ACC112 (cell line): ENCODE measurements around the gene ZNF727.
"Not testable (repeated sequence)": the region's sequence is repeated elsewhere in the genome, so short reads cannot be mapped to it uniquely, and the experiment has no call there.

Experiments
- H2AFZ ChIP-seq: fragments of 200-600 bp; sonication (generic); one replicate; pipeline ENCODE4 v1.6.0; 2017; ENCODE audit warnings: antibody characterized with exemption, low read length; ENCODE audit not compliant: unreplicated experiment
- H3K27ac ChIP-seq: fragments of 200-600 bp; sonication (generic); 2 replicates; pipeline ENCODE4 v1.5.1; 2014; ENCODE audit warnings: low read depth, mild to moderate bottlenecking, antibody characterized with exemption, low read length, moderate library complexity
- H3K27me3 ChIP-seq: fragments of 200-600 bp; sonication (generic); 2 replicates; pipeline ENCODE4 v1.6.1; 2014; ENCODE audit warnings: mild to moderate bottlenecking, antibody characterized with exemption, low read length, moderate library complexity, mixed read lengths; ENCODE audit not compliant: insufficient read depth
- H3K36me3 ChIP-seq: fragments of 200-600 bp; sonication (generic); 2 replicates; pipeline ENCODE4 v1.6.1; 2016; ENCODE audit warnings: mild to moderate bottlenecking, antibody characterized with exemption, low read length, moderate library complexity, mixed read lengths; ENCODE audit not compliant: insufficient read depth
- H3K4me1 ChIP-seq: fragments of 200-600 bp; sonication (generic); one replicate; pipeline ENCODE4 v1.6.1; 2016; ENCODE audit warnings: low read length, mixed read lengths; ENCODE audit not compliant: insufficient read depth, unreplicated experiment, control insufficient read depth
- H3K4me3 ChIP-seq: fragments of 200-600 bp; sonication (generic); 2 replicates; pipeline ENCODE4 v1.5.1; 2014; ENCODE audit warnings: mild to moderate bottlenecking, low read depth, low read length
- H3K79me2 ChIP-seq: fragments of 200-600 bp; sonication (generic); one replicate; pipeline ENCODE4 v1.6.0; 2016; ENCODE audit warnings: low read length; ENCODE audit not compliant: control insufficient read depth, unreplicated experiment, insufficient read depth

Gene ZNF727

DNA sequence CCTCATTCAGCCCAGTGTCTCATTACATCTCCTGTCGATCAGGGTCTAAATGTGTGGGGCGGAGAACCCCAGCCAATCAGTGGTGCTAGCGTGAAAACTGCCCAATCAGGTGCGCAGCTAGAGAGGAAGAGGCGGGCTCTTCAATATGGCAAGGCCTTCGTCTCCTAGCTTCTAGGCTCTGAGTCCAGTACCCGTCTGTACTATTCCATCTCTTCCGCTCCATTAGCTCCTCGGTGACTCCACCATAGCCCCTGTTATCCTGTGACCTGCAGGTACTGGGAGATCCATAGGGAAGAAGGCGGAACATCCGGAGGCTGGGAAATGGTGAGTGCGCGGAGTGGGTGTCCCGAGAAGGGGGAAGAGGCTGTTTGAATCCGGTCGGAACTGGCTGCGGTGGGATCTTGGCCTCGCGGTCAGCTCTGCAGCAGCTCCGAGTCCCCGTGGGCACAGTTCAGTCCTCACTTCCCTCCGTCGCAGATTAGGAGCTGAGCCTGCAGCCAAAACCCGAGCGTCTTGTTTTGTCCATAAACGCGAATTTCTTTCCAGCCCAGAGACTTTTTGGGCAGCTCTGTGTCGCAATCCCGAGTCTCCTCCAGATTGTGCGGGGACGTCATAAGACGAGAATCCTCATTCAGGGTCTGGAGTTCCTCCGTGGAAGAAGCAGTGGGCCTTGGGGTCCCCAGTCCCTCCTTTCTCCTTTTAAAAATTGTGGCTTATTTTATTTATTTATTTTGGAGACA lies at the start of gene ZNF727:
Gene ZNF727 (plus strand): TSS at position 134 of the 740 bp plus-strand sequence. CDS start 188 bp downstream, at position 322.
- Histone ChIP-seq H3K27me3 (no peaks in the 10 kb centered on the region), H3K79me2 (no peaks in the 10 kb centered on the region), H3K4me3 (no peak within 1 kb of the TSS), H3K36me3 (no peaks in the 10 kb centered on the region), H3K4me1 (no peaks in the 10 kb centered on the region), H2AFZ (no peak within 1 kb of the TSS), H3K27ac (no peak within 1 kb of the TSS)

DNA sequence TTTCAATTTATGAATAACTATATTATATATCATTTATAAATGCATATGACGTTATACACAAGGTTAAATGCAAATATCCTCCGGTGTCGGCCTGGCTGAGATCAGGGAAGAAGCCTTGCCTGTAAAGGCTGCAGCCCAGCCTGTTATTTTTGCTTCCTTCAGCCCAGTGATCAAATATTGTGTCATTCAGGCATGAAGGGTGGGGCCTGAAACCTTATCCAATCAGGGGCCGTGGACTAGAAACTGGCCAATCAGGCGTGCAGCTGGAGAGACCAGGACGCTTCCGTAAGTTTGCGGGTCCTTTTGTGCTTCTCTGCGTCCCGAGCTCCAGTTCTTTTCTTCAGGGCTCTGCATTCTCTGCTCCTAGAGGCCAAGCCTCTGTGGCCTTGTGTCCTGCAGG lies 46.7 kb upstream of the ZNF727 start, which contains the start of gene ZNF722:
Gene ZNF722 (plus strand): TSS at position 301 of the 400 bp plus-strand sequence. CDS start 113 bp downstream, outside the sequence.
- H3K36me3 ChIP-seq = no peaks in the 10 kb centered on the region
- no peaks in the 10 kb centered on the region for H3K79me2 ChIP-seq

GRCh38 chr7:64015496-64015895 lies 29.7 kb upstream of the ZNF727 start:
- not testable (repeated sequence) for H3K79me2 ChIP-seq, H3K27ac ChIP-seq, H3K36me3 ChIP-seq, H2AFZ ChIP-seq, H3K4me1 ChIP-seq, H3K4me3 ChIP-seq, H3K27me3 ChIP-seq

More for the DNA sequence above, 46.7 kb upstream of the ZNF727 start, which contains the start of gene ZNF722:
- Histone ChIP-seq H3K4me1 (no peaks in the 10 kb centered on the region), H2AFZ (no peak within 1 kb of the TSS), H3K4me3 (no peak within 1 kb of the TSS), H3K27me3 (no peaks in the 10 kb centered on the region), H3K27ac (no peak within 1 kb of the TSS)

DNA sequence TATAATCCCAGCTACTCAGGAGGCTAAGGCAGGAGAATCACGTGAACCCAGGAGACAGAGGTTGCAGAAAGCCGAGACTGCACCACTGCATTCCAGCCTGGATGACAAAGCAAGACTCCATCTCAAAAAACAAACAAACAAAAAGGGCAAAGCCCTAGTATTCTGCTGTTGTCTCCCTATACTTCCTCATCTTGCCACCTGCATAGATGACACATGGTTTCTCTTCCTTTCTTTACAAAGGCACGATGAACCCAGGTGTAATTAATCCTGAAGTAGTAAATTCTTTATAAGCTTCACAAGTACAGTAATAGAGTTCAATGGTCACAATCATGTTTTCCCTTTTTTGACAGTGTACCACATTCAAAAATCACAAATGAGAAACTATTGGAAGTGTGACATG lies 9.8 kb upstream of the ZNF727 start:
- H3K4me3 ChIP-seq = no peak overlapping the region
- no peaks in the 10 kb centered on the region for H3K4me1 ChIP-seq

DNA sequence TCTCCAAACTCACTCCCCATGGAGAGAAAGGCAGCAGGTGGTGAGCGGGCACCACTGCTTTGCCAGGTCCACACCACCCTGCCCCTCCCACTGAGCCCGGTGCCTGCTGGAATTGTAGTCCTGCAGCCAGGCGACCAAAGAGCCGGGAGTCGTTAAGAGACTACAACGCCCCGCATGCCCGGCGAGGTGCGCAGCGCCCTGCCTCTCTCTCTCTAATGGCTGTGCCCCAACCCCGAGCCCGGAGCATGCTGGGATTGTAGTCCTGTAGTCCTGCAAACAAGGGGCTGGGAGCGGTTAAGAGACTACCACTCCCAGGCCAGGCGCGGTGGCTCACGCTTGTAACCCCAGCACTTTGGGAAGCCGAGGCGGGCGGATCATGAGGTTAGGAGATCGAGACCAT lies 8.1 kb upstream of the ZNF727 start:
- no peak overlapping the region for H3K4me3 ChIP-seq
- H3K27ac ChIP-seq = no peak overlapping the region
- H2AFZ ChIP-seq = no peak overlapping the region
- no peaks in the 10 kb centered on the region for H3K4me1 ChIP-seq
- H3K27me3 ChIP-seq = no peaks in the 10 kb centered on the region
- no peaks in the 10 kb centered on the region for H3K36me3 ChIP-seq
- H3K79me2 ChIP-seq = no peaks in the 10 kb centered on the region

More for the DNA sequence above, 9.8 kb upstream of the ZNF727 start:
- Histone ChIP-seq H3K27ac (no peak overlapping the region), H3K36me3 (no peaks in the 10 kb centered on the region), H3K27me3 (no peaks in the 10 kb centered on the region), H2AFZ (no peak overlapping the region), H3K79me2 (no peaks in the 10 kb centered on the region)

GRCh38 chr7:64046041-64046389 lies 781 bp downstream of the ZNF727 start:
- Histone ChIP-seq H3K79me2 (no peaks in the 10 kb centered on the region), H3K4me1 (no peaks in the 10 kb centered on the region), H3K4me3 (no peak overlapping the region), H2AFZ (no peak overlapping the region), H3K27ac (no peak overlapping the region), H3K27me3 (no peaks in the 10 kb centered on the region), H3K36me3 (no peaks in the 10 kb centered on the region)

- H3K4me1 ChIP-seq, H3K36me3 ChIP-seq, H3K4me3 ChIP-seq, H3K27ac ChIP-seq, H3K79me2 ChIP-seq, H2AFZ ChIP-seq, H3K27me3 ChIP-seq: not testable (repeated sequence)
Measured at GRCh38 chr7:64077837-64078698, 32.8 kb downstream of the ZNF727 start.

GRCh38 chr7:64078699-64078994 lies 33.4 kb downstream of the ZNF727 start:
- Histone ChIP-seq H3K27ac (no peak overlapping the region), H3K4me3 (no peak overlapping the region), H3K79me2 (no peaks in the 10 kb centered on the region), H2AFZ (no peak overlapping the region), H3K4me1 (no peaks in the 10 kb centered on the region), H3K27me3 (no peaks in the 10 kb centered on the region), H3K36me3 (no peaks in the 10 kb centered on the region)

GRCh38 chr7:64087501-64087900 lies 42.3 kb downstream of the ZNF727 start:
- Histone ChIP-seq H2AFZ (no peak overlapping the region), H3K4me3 (no peak overlapping the region), H3K79me2 (no peaks in the 10 kb centered on the region), H3K4me1 (no peaks in the 10 kb centered on the region), H3K27me3 (no peaks in the 10 kb centered on the region), H3K27ac (no peak overlapping the region), H3K36me3 (no peaks in the 10 kb centered on the region)

DNA sequence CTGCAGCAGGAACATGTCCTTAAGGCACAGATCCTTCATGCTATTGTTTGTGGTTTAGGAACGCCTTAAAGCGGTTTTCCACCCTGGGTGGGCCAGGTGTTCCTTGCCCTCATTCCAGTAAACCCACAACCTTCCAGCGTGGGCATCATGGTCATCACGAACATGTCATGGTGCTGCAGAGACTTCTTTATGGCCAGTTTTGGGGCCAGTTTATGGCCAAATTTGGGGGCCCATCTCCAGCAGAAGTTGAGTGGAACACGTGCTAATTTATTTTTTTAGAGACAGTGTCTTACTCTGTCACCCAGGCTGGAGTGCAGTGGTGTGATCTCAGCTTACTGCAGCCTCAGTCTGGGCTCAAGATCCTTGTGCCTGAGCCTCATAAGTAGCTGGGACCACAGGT lies 43.6 kb downstream of the ZNF727 start:
- H3K4me1 ChIP-seq, H2AFZ ChIP-seq, H3K27me3 ChIP-seq, H3K36me3 ChIP-seq, H3K4me3 ChIP-seq, H3K27ac ChIP-seq, H3K79me2 ChIP-seq: not testable (repeated sequence)
